NCI-H82 treated with DMSO at 0.1 percent for 48 hours (cell line): ENCODE results near the gene HIVEP2.

Experiments used
- DNase-seq: peaks from one replicate; lab custom pipeline; 2025; ENCODE audit not compliant: unreplicated experiment; lab: John Stamatoyannopoulos, UW

Gene HIVEP2

DNA sequence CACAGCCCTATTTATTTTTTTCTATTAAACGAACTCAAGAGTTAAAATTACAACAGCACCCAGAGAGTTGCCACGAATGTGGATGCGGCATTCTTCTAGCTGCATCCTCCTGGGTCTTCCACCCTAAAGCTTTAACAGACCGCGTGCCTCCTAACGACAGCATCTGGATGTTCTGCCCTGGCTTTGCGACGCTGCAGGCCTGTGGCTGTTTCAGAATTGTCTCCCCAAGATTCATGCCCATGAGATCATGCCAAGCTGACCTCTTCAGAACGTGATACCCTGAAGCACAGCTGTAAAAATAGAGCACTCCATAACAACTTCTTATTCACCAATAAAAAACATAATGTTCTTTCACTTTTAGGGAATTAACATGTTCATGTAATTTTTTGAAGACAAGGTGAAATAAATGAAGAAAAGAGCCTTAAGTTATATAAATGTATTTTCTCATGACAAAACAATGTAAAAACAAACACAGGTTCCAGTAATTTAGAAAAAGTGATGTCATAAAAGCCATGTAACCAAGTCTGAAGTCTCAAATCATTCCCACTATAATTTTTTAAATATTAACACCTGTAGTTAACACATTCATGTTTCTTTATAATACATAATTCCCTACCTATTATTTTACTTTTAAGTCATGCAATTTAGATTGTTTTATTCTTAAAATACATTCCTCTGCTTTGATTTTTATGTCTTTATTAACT is 26.5 kb downstream of the HIVEP2 start:
- DNase-seq: no peak

DNA sequence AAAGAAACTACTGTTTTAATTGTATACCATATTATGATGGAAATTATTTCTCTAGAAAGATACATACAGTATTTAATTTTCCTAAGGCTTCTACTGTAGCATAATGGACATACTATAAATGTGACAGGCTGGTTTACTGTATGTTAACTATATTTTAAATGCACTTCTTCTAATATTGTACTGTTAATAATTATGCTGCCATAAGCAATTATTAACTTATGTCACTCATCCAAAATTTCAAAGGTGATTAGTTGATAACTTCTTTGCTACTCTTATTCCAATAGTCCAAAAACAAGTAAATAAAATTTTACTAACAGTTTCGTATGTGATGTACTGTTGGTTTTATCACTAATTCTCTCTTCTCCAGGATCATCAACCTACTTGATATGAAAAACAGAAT is 28.1 kb downstream of the HIVEP2 start:
- DNase-seq: no peak

DNA sequence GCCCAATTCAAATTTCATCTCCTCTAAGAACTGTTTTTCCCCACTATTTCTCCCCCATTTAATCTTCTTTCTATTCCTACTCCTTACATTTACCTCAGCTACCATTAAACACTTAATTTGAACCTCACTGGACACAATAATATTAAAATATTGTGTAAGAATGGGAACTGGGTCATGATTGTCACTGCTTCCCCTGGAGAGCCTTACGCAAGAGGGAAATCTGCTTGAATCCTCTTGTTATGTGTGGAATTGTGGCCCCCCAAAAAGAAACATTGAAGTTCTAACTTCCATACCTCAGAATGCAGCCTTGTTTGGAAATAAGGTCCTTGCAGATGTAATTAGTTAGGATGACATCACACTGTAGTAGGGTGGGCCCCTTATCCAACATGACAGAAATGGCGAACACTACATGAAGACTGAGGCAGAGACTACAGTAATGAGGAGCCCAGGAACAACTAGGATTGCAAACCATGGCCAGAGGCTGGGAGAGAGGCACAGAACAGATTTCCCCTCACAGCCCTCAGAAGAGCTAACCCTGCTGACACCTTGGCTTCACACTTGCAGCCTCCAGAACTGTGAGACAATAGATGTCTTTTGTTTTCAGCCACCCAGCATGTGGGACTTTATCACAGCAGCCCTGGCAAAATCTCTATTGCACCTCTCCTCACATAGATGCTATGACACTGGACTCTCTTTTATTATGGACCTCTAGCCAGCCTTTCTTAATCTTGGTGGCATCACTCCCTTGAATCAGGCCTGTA is 29.9 kb downstream of the HIVEP2 start:
- no peak for DNase-seq

DNA sequence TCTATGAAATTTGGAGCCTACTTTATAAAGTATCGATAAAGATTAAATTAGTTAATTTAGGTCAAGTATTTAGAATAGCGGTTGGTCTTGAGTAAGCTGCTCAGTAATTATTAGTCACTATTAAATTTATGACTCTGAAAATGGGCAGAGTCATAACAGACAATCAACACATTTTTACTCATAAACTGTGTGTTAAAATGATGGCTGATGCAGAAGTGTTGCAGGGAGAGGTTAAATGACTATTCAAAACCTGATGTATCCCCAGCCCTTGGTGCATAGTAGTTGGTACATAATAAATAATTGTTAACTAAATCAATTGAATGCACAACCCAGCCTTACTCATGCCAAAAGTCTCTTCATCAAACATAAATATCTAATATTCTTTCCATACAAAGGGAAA is 30.6 kb downstream of the HIVEP2 start:
- no peak for DNase-seq

DNA sequence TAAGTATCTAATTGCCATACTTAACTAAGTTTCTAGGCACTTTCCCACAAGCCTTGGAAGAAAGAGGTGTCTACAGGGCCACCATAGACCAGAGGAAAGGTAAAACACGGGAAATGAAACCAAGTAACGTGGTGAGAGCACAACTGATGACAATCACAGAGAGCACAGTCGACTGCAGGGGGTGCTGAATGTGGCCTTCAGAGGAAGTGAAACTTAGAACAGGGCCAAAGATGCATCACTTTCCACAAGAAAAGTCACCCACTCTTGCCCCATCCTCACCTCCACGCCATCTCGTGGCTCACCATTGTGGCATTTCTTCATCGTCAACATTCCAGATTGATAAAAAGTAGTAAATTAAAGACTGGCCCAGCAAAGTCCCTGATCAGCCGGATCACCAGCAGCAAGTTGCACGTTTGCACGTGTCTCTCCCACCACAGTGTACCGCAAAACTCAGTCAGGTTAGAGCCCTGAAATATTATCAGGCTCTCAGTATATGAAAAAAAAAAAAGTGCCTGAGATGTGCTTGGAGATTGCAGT is 31.4 kb downstream of the HIVEP2 start:
- DNase-seq: no peak

DNA sequence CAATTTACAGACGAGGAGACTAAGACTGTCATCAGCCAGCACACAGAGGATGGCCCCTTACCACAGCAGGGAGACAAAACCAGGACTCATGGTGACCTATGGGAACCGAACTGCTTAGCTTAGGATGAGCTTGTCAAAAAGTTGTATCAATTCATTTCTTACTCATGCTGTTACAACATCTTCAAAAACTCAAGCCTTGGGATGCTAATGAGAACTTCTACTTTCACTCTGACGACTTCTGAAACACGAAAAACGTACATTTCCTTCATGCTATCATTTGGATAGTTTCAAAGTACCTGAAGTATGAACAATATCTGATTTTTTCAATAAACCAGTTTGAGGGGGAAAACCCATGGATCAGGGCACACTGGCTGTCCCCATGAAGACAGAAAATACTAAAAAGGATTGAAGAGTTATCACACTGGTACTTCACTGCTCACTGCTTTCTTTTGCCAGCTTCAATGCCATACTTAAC is 31.9 kb downstream of the HIVEP2 start:
- no peak for DNase-seq

DNA sequence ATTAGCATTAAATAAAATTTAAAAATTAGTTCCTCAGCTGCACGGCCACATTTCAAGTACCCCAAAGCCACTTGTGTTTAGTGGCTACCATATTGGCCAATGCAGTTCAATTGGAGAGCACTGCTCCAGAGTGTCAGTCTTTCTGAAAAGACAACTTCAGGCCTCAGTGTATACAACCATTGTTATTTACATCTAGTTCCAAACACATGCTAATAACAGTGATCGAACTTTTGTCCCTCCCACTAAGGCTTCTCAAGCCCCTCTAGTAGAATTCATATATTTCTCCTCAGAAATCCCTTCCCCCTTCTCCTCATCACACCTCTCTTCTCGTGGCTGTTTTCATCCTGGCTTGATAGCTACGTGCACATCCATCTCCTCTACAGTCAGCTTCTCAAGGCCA is 32.9 kb downstream of the HIVEP2 start:
- no peak for DNase-seq

DNA sequence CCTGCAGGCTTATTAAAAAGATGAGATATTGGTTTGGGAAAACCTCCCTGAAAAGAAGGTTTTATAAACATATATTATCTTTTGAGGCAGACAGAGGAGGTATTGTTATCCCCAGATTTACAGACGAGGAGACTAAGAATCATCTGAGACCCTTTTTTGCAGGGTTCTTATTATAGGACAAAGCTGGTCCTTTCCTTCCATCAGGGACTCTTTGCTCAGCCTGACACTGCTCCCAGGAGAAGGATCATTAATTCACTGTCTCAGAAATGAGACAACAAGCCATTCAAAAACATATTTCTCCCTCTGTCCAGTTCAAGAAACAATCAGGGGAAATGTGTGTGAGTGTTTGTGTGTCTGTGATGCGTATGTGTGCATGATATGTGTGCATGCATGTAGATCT is 33.5 kb downstream of the HIVEP2 start:
- no peak for DNase-seq

DNA sequence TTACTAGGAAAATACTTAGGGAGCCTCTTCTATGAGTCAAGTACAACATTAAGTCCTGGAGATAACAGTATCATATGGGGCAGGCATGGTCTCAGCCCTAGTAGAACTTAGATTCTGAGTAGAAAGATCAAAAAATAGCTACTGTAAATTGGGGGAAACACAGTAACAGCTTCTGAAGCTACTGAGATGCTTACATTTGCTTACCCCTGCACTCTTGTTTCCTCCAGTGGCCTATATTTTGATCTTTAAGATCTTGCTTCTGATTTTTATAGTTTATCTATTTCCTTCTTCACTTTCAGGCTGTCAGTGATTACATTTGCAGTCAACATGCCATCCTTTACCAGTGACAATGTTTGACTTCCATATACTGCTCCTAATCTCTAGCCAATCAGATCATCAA is 35.3 kb downstream of the HIVEP2 start:
- no peak for DNase-seq

DNA sequence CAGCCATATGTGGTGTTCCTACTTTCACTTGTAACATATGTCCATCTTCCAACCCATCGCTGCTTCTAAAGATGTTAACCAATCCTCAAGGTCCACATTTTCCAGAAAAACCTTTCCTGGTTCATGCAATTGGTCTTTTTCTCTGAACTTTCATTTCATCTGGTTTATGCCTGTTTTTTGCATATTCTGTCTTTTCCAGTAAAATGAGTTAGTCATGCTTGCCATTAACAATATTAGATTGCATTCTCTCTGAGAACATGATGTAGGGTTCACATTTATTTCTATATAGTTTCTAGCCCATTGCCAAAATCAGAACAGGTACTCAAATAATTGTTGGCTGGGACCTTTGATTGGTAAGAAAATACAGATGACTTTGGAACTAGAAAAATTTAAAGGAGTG is 36.7 kb downstream of the HIVEP2 start:
- no peak for DNase-seq

DNA sequence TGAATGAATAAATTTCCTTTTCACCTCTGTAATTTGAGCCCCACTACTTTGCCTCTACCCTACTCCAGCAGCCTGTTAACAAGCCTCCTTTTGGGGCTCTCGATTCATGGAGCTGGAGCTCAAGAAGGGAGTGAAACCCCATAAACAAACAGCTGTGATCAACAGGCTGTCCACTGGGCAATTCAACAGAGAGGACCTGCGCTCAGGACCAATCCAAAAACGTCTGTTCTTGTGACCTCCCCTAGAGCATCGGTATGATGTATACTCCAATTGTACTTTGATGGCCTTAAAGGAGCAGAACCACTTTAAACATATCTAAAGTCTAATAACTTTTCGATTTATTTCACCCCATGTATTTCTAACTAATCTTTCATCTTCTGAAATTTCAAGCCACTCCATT is 37.4 kb downstream of the HIVEP2 start:
- no peak for DNase-seq

DNA sequence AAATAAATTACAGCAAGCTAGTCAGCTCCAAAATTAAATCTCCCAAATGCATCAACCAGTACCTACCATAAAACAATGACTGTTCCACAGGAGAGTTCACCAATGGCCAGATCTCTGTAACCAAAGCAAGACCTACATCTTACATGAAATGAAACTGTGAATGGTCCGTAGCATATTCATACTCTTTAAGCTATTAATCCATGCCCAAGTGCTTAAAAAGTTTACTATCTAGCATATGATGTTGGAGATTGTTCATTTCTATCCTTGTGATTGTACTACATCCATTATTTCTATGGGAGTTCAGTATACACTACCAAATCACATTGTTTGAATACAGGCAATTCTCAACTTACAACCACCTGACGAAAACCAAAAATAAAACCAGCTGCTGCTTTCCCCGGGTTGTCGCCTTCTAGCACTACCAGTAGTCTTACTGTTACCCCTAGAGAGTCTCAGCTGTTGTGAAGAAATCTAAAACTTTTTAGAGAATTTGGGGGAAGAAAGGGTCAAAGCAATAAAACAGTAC is 38.0 kb downstream of the HIVEP2 start:
- no peak for DNase-seq

DNA sequence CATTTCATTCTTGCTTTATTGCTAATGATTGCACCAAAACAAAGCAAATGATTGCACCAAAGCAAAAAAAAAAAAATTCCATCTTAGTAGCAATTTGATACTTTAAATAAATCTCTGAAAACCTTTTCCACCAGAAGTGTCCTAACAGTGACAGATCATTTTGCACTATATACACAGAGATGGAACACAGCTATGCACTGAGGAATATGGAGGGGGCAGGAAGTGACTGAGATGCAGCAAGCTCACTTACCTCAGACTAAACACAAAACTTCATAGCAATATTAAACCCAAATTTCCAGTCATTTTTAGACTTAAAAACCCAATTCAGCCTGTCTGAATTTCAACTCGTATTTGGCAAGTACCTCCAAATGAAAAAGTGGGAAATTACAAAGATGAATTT is 41.2 kb downstream of the HIVEP2 start:
- DNase-seq: no peak

DNA sequence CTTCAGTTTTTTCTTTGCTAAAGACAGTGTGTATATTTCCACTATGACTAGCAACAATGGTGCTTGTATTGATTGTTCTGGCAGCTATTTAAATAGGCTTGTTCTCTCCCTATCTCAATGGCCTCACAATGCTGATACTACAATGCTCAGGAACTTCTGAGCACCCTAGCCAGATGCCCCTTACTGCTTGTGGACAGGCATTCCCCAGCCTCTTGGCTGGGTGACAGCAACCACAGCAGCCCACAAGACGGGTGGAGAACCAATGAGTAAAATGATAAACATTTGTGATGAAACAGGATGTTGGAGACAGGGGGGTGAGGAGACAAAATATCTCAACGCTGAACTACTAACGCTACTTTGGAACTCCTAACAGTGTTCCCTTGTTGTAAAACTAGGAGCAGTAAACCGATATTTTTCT is 42.3 kb downstream of the HIVEP2 start:
- DNase-seq: no peak

DNA sequence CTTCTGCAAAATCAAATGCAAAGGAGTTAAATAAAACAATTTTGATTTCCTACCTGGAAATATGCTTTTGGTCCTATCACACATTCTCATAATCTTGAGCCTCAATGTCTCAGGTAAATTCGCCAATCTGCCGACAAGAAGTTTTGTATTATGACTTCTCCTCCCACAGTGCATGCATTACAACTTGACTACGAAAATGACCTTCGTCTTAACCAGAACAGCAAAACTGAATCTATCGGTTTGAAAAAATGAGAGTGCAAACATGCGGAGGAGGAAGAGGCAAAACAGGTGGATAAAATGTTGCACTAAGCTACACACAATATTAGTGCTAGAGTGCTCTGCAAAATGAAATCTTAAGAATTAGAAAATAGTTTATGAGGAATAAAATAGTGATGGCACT is 43.4 kb downstream of the HIVEP2 start:
- no peak for DNase-seq

DNA sequence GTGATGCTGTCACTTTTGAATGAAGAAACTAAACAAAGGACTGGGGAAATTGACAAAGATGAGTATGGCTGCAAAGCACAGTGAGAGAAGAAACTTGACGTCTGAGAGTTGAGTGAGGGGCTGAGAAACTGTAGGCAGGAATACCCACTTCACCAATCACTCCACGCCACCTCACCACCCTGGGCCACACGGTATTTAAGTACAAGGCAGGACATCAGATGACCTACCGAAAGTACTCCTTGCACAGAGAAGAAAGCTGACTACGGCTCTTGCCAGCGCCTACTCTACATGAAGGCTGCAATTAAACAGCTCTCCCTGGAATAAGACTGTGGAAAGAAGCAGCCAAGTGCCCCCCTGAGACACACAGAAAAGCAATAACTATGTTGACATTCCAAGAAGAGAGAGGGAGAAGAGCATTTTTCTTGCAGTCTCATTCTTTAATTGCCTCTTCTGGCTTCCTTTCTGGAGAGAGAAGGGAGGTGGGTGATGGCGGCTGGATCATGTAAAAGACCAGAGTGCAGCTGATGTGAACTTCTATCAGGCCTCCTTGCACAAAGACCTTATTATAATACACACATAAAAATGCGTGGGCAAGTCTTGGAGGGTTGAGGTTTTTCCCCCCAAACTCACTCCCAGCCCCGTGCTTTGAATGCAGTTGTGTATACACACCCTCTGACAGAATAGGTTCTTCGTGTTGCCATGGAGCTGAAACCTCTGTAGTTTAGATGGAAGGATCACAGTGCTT is 44.6 kb downstream of the HIVEP2 start:
- DNase-seq: no peak

DNA sequence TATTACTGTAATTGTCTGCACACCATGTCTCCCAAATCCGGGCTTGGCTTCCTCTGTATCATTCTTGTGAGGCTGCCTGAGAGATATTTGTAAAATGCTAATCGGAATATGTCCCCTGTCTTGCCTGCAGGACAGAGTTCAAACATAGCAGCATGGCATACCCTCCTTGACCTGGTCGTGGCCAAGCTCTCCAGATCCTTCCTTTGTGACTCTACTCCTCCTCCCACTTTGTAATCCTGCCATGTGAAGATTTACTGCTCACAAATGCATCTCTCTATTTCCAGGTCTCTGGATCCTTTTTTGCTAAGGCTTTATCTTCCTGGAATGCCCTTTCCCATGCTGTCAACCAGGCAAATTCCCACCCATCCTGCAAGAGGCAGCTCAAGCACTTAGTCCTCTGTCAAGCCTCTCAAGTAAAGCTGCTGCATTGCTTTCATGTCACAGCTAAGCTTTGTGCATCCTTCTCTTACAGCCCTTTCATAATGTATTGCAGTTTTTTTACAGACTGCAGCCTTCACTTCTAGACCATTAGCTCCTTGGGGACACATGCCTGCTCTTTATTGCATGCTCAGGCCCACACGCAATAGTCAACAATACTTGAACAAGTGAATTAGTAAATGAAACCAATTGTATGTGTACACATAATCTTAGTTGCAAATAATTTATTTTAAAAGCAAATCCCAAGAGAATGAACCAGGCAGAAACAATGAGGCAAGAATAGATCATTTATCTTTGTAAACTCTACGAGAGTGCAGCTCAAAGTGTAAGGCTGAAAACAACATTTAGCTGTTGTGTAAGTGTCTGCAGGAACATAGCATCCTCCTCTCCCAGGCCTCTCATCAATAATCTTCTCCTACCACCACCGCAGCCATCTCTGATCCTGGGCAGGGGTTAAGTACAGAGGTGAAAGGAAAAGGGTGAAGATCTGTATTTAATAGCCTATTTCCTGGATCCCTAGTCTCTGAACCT is 45.8 kb downstream of the HIVEP2 start:
- DNase-seq: no peak

DNA sequence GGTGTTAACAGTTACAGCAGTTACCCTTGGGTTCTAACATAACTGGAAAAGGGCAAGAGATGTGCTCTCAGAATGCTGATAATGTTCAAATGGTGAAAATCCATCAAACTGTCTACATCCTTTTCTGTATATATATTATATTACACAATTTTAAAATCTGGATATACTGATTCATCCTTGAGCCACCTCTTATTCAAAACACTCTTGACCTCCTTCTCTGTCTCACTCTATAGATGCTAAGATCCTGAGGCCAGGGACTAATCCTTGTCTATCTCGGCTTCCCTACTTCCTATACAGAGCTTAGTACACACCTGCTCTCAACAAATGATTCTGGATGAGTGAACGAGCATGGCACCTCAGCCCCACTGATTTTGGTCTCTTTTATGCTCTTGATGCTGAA is 47.3 kb downstream of the HIVEP2 start:
- no peak for DNase-seq

DNA sequence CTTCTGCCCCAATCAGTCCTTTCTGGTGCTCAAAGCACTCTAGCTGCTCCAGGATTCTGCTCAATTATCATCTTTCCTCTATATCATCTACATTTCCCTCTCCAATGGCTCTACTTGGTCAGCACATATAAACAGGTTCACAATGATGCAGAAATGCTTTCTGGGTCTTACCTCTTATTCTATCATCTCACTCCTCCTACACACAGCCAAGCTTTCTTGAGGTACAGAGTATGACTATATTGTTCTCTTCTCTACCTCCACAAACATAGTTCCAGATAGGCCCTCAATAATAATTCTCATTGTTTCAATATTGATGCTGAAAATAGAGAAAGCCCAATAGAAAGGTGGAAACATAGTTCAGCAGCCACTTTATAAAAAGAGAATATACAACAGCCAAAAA is 48.2 kb downstream of the HIVEP2 start:
- no peak for DNase-seq

DNA sequence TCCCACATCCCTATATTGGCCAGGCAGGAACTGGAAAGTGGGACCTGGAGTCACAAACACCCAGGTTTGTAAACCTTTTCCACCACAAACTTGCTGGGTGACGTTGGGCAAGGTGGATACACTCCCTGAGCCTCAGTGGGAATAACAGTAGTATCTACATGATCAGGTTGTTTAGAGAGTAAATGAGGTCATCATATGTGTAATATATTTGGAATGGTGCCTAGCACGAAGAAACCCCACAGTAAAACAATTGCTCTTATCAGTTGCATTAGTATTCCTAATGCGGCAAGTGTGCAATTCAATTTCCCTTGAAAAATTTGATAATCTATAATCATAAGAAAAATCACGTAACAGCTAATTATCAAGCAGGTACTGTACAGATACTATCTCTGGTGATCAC is 51.9 kb downstream of the HIVEP2 start:
- DNase-seq: no peak
